Measurements from ENCODE around the gene CDH18. TPM values are rescaled to one million over a fixed set of nuclear protein-coding genes. Genes with fewer than 3 reads are reported as not detected.
"Not testable (repeated sequence)": the region's sequence is repeated elsewhere in the genome, so short reads cannot be mapped to it uniquely, and the experiment has no call there.

The CDH18 gene
- total RNA-seq, 2 donors from 2014 or later: not detected

GRCh38 chr5:19855931-19856330 lies 132.1 kb downstream of the CDH18 start:
- Mint-ChIP-seq H3K9me3 (peaks cover 14% of the 10 kb centered on the region), H3K27ac (no peak overlapping the region), H3K27me3 (no peaks in the 10 kb centered on the region), H3K4me3 (no peak overlapping the region), H3K4me1 (no peaks in the 10 kb centered on the region), H3K36me3 (ENCODE audit: low read depth) (no peaks in the 10 kb centered on the region)
- ATAC-seq (replicated peaks): no peak

- no peak overlapping the region for H3K27ac Mint-ChIP-seq
These were observed 132.5 kb downstream of the CDH18 start for GRCh38 chr5:19855453-19855852.

GRCh38 chr5:19855031-19855430 lies 133.0 kb downstream of the CDH18 start:
- no peak overlapping the region for H3K27ac Mint-ChIP-seq
- no peaks in the 10 kb centered on the region for H3K27me3 Mint-ChIP-seq
- H3K36me3 Mint-ChIP-seq (ENCODE audit: low read depth): no peaks in the 10 kb centered on the region
- H3K9me3 Mint-ChIP-seq: peaks cover 14% of the 10 kb centered on the region
- no peak overlapping the region for H3K4me3 Mint-ChIP-seq
- no peak for ATAC-seq (replicated peaks)
- no peaks in the 10 kb centered on the region for H3K4me1 Mint-ChIP-seq

More at GRCh38 chr5:19855453-19855852, 132.5 kb downstream of the CDH18 start:
- no peaks in the 10 kb centered on the region for H3K36me3 Mint-ChIP-seq (ENCODE audit: low read depth)
- no peak overlapping the region for H3K4me3 Mint-ChIP-seq
- no peaks in the 10 kb centered on the region for H3K27me3 Mint-ChIP-seq
- peaks cover 14% of the 10 kb centered on the region for H3K9me3 Mint-ChIP-seq
- ATAC-seq (replicated peaks): no peak
- H3K4me1 Mint-ChIP-seq: no peaks in the 10 kb centered on the region

- no peak for ATAC-seq (replicated peaks)
- Mint-ChIP-seq H3K27me3 (no peaks in the 10 kb centered on the region), H3K4me3 (no peak overlapping the region), H3K4me1 (no peaks in the 10 kb centered on the region), H3K9me3 (peaks cover 18% of the 10 kb centered on the region), H3K36me3 (ENCODE audit: low read depth) (no peaks in the 10 kb centered on the region), H3K27ac (no peak overlapping the region)
These were observed 134.3 kb downstream of the CDH18 start for GRCh38 chr5:19853616-19854240.

- Mint-ChIP-seq H3K27ac (no peak overlapping the region), H3K4me1 (no peaks in the 10 kb centered on the region), H3K36me3 (ENCODE audit: low read depth) (no peaks in the 10 kb centered on the region), H3K27me3 (no peaks in the 10 kb centered on the region), H3K9me3 (peaks cover 16% of the 10 kb centered on the region), H3K4me3 (no peak overlapping the region)
- no peak for ATAC-seq (replicated peaks)
These were observed 150.3 kb downstream of the CDH18 start for GRCh38 chr5:19837536-19838174.

- no peaks in the 10 kb centered on the region for H3K36me3 Mint-ChIP-seq (ENCODE audit: low read depth)
- ATAC-seq (replicated peaks): no peak
- no peak overlapping the region for H3K4me3 Mint-ChIP-seq
- H3K27ac Mint-ChIP-seq: no peak overlapping the region
- H3K9me3 Mint-ChIP-seq: peaks cover 22% of the 10 kb centered on the region
- H3K27me3 Mint-ChIP-seq: no peaks in the 10 kb centered on the region
- no peaks in the 10 kb centered on the region for H3K4me1 Mint-ChIP-seq
These were observed 152.6 kb downstream of the CDH18 start for GRCh38 chr5:19835442-19835841.

GRCh38 chr5:19812720-19813119 lies 175.3 kb downstream of the CDH18 start:
- H3K36me3 Mint-ChIP-seq (ENCODE audit: low read depth); H3K4me1 Mint-ChIP-seq; ATAC-seq (replicated peaks); H3K9me3 Mint-ChIP-seq; H3K4me3 Mint-ChIP-seq; H3K27ac Mint-ChIP-seq; H3K27me3 Mint-ChIP-seq: not testable (repeated sequence)

- Mint-ChIP-seq H3K9me3 (peaks cover 3% of the 10 kb centered on the region), H3K27ac (no peak overlapping the region), H3K4me1 (no peaks in the 10 kb centered on the region), H3K4me3 (no peak overlapping the region), H3K36me3 (ENCODE audit: low read depth) (no peaks in the 10 kb centered on the region), H3K27me3 (no peaks in the 10 kb centered on the region)
- ATAC-seq (replicated peaks): no peak
These were observed 181.2 kb downstream of the CDH18 start for GRCh38 chr5:19806756-19807155.

- no peak overlapping the region for H3K4me3 Mint-ChIP-seq
- no peaks in the 10 kb centered on the region for H3K27me3 Mint-ChIP-seq
- H3K27ac Mint-ChIP-seq: no peak overlapping the region
- no peaks in the 10 kb centered on the region for H3K36me3 Mint-ChIP-seq (ENCODE audit: low read depth)
- H3K4me1 Mint-ChIP-seq: no peaks in the 10 kb centered on the region
- H3K9me3 Mint-ChIP-seq: no peaks in the 10 kb centered on the region
- ATAC-seq (replicated peaks): no peak
These were observed 185.3 kb downstream of the CDH18 start for GRCh38 chr5:19802686-19803085.

GRCh38 chr5:19795218-19795617 lies 192.8 kb downstream of the CDH18 start:
- no peaks in the 10 kb centered on the region for H3K36me3 Mint-ChIP-seq (ENCODE audit: low read depth)
- peaks cover 6% of the 10 kb centered on the region for H3K9me3 Mint-ChIP-seq
- no peaks in the 10 kb centered on the region for H3K4me1 Mint-ChIP-seq
- no peak overlapping the region for H3K4me3 Mint-ChIP-seq
- ATAC-seq (replicated peaks): no peak
- no peak overlapping the region for H3K27ac Mint-ChIP-seq
- H3K27me3 Mint-ChIP-seq: no peaks in the 10 kb centered on the region

- no peaks in the 10 kb centered on the region for H3K36me3 Mint-ChIP-seq (ENCODE audit: low read depth)
- H3K4me3 Mint-ChIP-seq: no peak overlapping the region
- H3K4me1 Mint-ChIP-seq: no peaks in the 10 kb centered on the region
- no peaks in the 10 kb centered on the region for H3K27me3 Mint-ChIP-seq
- no peak overlapping the region for H3K27ac Mint-ChIP-seq
- no peak for ATAC-seq (replicated peaks)
- H3K9me3 Mint-ChIP-seq: peaks cover 10% of the 10 kb centered on the region
These were observed 197.1 kb downstream of the CDH18 start for GRCh38 chr5:19790829-19791466.

GRCh38 chr5:19782566-19782965 lies 205.4 kb downstream of the CDH18 start:
- Mint-ChIP-seq H3K27me3 (no peaks in the 10 kb centered on the region), H3K36me3 (ENCODE audit: low read depth) (no peaks in the 10 kb centered on the region), H3K4me1 (no peaks in the 10 kb centered on the region), H3K9me3 (peaks cover 12% of the 10 kb centered on the region), H3K4me3 (no peak overlapping the region), H3K27ac (no peak overlapping the region)
- no peak for ATAC-seq (replicated peaks)

GRCh38 chr5:19777363-19777762 lies 210.6 kb downstream of the CDH18 start:
- H3K9me3 Mint-ChIP-seq: peaks cover 13% of the 10 kb centered on the region
- H3K4me3 Mint-ChIP-seq: no peak overlapping the region
- H3K27me3 Mint-ChIP-seq: no peaks in the 10 kb centered on the region
- ATAC-seq (replicated peaks): no peak
- no peaks in the 10 kb centered on the region for H3K36me3 Mint-ChIP-seq (ENCODE audit: low read depth)
- H3K27ac Mint-ChIP-seq: no peak overlapping the region
- H3K4me1 Mint-ChIP-seq: no peaks in the 10 kb centered on the region

GRCh38 chr5:19776886-19777285 lies 211.1 kb downstream of the CDH18 start:
- not testable (repeated sequence) for H3K4me3 Mint-ChIP-seq; H3K27ac Mint-ChIP-seq; ATAC-seq (replicated peaks)

GRCh38 chr5:19771174-19771835 lies 216.7 kb downstream of the CDH18 start:
- no peaks in the 10 kb centered on the region for H3K36me3 Mint-ChIP-seq (ENCODE audit: low read depth)
- no peak overlapping the region for H3K4me3 Mint-ChIP-seq
- H3K4me1 Mint-ChIP-seq: no peaks in the 10 kb centered on the region
- ATAC-seq (replicated peaks): no peak
- no peaks in the 10 kb centered on the region for H3K27me3 Mint-ChIP-seq
- peaks cover 25% of the 10 kb centered on the region for H3K9me3 Mint-ChIP-seq
- no peak overlapping the region for H3K27ac Mint-ChIP-seq

More at GRCh38 chr5:19776886-19777285, 211.1 kb downstream of the CDH18 start:
- not testable (repeated sequence) for H3K27me3 Mint-ChIP-seq; H3K4me1 Mint-ChIP-seq; H3K36me3 Mint-ChIP-seq (ENCODE audit: low read depth)
- H3K9me3 Mint-ChIP-seq: peaks cover 16% of the 10 kb centered on the region

All from activated T-helper 17 cell treated with anti-CD3 and anti-CD28 coated beads, Interleukin-2, amount 50 U/mL, for 72 hours (primary cell).